Activated T-cell treated with anti-CD3 and anti-CD28 coated beads, Interleukin-2, amount 50 U/mL, for 4 hours (primary cell): ENCODE results near the gene DTNB. TPM values are rescaled to one million over a fixed set of nuclear protein-coding genes. Genes with fewer than 3 reads are reported as not detected.
"Not testable (repeated sequence)": the region's sequence is repeated elsewhere in the genome, so short reads cannot be mapped to it uniquely, and the experiment has no call there.

Experiments used
- ATAC-seq, 2 donors: fragments of 200-7000 bp; cut with Tn5 transposase; one replicate each; pipeline ENCODE4 v1.10.0; 2021
- DNase-seq: peaks from one replicate; pipeline ENCODE4 v3.0.0-alpha.2; 2020
- H3K27me3 Mint-ChIP-seq: one replicate; pipeline ENCODE4 v1.8.0; 2021; ENCODE audit warnings: low read depth, mixed read lengths
- H3K36me3 Mint-ChIP-seq: one replicate; pipeline ENCODE4 v1.8.0; 2022; ENCODE audit warnings: mixed read lengths; ENCODE audit not compliant: insufficient read depth
- H3K4me1 Mint-ChIP-seq: one replicate; pipeline ENCODE4 v1.8.0; 2021; ENCODE audit warnings: low read depth, mixed read lengths
- H3K4me3 Mint-ChIP-seq: one replicate; pipeline ENCODE4 v1.8.0; 2021; ENCODE audit warnings: mild to moderate bottlenecking, moderate library complexity, mixed read lengths
- H3K9me3 Mint-ChIP-seq: one replicate; pipeline ENCODE4 v1.8.0; 2021; ENCODE audit warnings: mixed read lengths
- total RNA-seq, 3 donors: library from RNA; stranded (reverse); gene quantifications; one replicate each; pipeline ENCODE4 v1.2.1, GENCODE V29; 2021

Gene DTNB
- total RNA-seq, 3 donors from 2014 or later, result 9.1 to 12.3 (median 11.2) TPM

GRCh38 chr2:25413409-25413808 lies 260.0 kb downstream of the DTNB start:
- ATAC-seq, result not testable (repeated sequence)

DNA sequence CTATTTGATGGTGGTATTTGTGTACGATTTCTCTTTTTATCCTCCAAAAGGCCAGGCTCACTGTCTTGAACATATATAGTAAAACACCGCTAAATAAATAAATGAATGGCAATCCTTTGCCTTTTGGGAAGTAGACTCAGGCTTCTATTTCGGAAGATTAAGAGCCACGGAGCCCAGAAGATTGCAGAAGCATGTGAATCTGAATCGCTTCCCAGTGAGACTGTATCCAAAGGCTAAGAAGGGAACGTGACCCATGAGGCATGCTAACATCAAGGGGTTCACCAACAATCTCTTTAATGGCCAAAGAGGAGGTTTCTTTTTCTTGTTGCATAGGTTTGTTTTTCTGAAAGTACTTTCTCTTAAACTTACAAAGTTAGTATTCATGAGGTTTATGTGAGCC lies 261.6 kb downstream of the DTNB start:
- Mint-ChIP-seq H3K9me3 (no peaks in the 10 kb centered on the region), H3K4me3 (no peak overlapping the region), H3K27me3 (no peaks in the 10 kb centered on the region), H3K4me1 (peaks cover 3% of the 10 kb centered on the region), H3K36me3 (peaks cover 2% of the 10 kb centered on the region)
- no peak for ATAC-seq
- DNase-seq, result no peak

More at GRCh38 chr2:25413409-25413808, 260.0 kb downstream of the DTNB start:
- not testable (repeated sequence) for H3K4me1 Mint-ChIP-seq, H3K9me3 Mint-ChIP-seq, H3K36me3 Mint-ChIP-seq, H3K4me3 Mint-ChIP-seq, H3K27me3 Mint-ChIP-seq, DNase-seq

GRCh38 chr2:25411281-25411680 lies 262.1 kb downstream of the DTNB start:
- DNase-seq (no peak), ATAC-seq (no peak)
- Mint-ChIP-seq H3K9me3 (no peaks in the 10 kb centered on the region), H3K4me1 (peaks cover 3% of the 10 kb centered on the region), H3K4me3 (no peak overlapping the region), H3K36me3 (peaks cover 2% of the 10 kb centered on the region), H3K27me3 (no peaks in the 10 kb centered on the region)

DNA sequence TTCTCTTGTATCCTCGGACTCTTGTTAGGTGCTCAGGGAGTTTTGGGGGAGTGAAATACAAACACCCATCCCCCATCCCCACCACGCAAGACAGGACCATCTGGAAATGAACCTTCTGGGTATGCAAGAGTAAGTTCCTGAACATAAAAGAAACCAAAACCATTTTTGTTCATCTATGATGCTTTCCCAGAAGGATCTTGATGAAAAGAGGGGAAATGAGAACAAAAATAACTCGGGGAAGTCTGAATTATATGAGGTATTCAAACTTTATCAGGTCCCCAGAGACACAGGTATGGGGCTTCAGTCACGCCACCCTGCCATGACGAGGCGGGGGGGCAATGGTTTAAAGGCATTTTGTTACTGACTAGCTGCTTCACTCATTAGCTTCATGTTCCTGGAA lies 263.0 kb downstream of the DTNB start:
- no peaks in the 10 kb centered on the region for H3K9me3 Mint-ChIP-seq
- no peaks in the 10 kb centered on the region for H3K27me3 Mint-ChIP-seq
- peaks cover 3% of the 10 kb centered on the region for H3K4me1 Mint-ChIP-seq
- H3K4me3 Mint-ChIP-seq, result no peak overlapping the region
- peaks cover 3% of the 10 kb centered on the region for H3K36me3 Mint-ChIP-seq
- no peak for DNase-seq
- no peak for ATAC-seq

GRCh38 chr2:25409468-25409867 lies 263.9 kb downstream of the DTNB start:
- Mint-ChIP-seq H3K9me3 (no peaks in the 10 kb centered on the region), H3K36me3 (peaks cover 3% of the 10 kb centered on the region), H3K27me3 (no peaks in the 10 kb centered on the region), H3K4me1 (peaks cover 3% of the 10 kb centered on the region), H3K4me3 (no peak overlapping the region)
- ATAC-seq, result no peak
- DNase-seq, result no peak

GRCh38 chr2:25409044-25409443 lies 264.3 kb downstream of the DTNB start:
- H3K36me3 Mint-ChIP-seq, result peaks cover 5% of the 10 kb centered on the region
- no peak for ATAC-seq
- DNase-seq, result no peak
- peaks cover 6% of the 10 kb centered on the region for H3K4me1 Mint-ChIP-seq
- H3K27me3 Mint-ChIP-seq, result no peaks in the 10 kb centered on the region
- no peak overlapping the region for H3K4me3 Mint-ChIP-seq
- no peaks in the 10 kb centered on the region for H3K9me3 Mint-ChIP-seq

DNA sequence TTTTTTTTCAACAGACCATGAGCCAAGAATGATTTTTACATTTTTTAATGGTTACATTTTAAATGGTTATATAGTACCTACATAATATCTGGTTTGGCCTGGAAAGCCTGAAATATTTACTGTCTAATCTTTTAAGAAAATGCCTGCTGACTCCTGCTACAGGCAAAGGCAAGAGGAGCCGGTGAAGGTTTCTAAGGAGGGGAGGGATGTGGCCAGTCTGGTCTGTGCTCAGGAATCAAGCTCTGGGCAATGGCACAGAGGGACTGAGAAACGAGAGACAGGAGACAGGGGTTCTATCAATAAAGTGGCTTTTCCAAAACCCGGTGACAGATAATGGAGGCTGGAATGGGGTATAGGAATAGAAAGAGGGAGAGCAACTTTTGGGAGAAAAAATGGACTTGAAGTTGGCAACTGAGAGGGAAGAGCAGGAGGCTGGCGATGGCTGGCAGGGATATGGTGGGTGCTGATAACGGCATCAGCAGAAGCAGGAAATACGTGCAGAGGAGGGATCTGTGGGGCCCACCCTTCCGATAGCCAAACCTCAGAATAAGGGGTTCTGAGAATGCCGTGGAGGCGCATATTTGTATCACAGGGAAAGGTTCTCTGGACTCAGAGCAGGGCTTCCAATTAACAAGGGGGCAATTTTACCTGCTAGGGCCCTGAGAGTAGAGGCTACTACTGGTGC lies 267.6 kb downstream of the DTNB start:
- H3K27me3 Mint-ChIP-seq, result no peaks in the 10 kb centered on the region

GRCh38 chr2:25403120-25403760 lies 270.1 kb downstream of the DTNB start:
- not testable (repeated sequence) for H3K4me3 Mint-ChIP-seq, H3K27me3 Mint-ChIP-seq, H3K9me3 Mint-ChIP-seq, H3K36me3 Mint-ChIP-seq, DNase-seq
- peak; percentile 58 to 72 for ATAC-seq
- H3K4me1 Mint-ChIP-seq, result peaks cover 18% of the 10 kb centered on the region

More for the DNA sequence above, 267.6 kb downstream of the DTNB start:
- Mint-ChIP-seq H3K4me3 (no peak overlapping the region), H3K36me3 (peaks cover 8% of the 10 kb centered on the region), H3K4me1 (peaks cover 21% of the 10 kb centered on the region), H3K9me3 (no peaks in the 10 kb centered on the region)
- ATAC-seq, result no peak
- no peak for DNase-seq

DNA sequence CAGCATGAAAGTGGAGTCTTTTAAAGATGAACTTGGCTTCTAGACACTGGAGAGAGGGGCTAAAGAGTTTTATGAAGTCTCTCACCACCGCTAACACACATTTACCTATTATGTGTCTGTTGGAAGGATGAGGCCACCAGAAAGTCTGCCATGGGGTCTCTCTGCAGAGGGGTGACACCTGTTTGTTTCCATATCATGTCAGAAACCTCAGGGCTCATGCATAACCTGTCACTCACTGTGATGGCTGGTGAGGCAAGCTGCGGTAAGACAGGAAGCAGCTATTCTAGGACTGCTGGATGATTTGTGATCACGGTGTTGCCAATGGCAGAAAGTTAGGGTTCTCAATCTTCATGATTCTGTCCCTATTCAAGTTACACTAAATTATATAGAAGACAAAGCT lies 270.9 kb downstream of the DTNB start:
- Mint-ChIP-seq H3K4me3 (no peak overlapping the region), H3K27me3 (no peaks in the 10 kb centered on the region), H3K9me3 (no peaks in the 10 kb centered on the region), H3K36me3 (peaks cover 8% of the 10 kb centered on the region), H3K4me1 (peaks cover 18% of the 10 kb centered on the region)
- ATAC-seq (peak in 1 of 2 donors; percentile 35), DNase-seq (no peak)

GRCh38 chr2:25401307-25402026 lies 271.9 kb downstream of the DTNB start:
- Mint-ChIP-seq H3K9me3 (no peaks in the 10 kb centered on the region), H3K27me3 (no peaks in the 10 kb centered on the region), H3K4me1 (peaks cover 18% of the 10 kb centered on the region), H3K36me3 (peaks cover 8% of the 10 kb centered on the region), H3K4me3 (no peak overlapping the region)
- DNase-seq, result no peak
- no peak for ATAC-seq

GRCh38 chr2:25400576-25401216 lies 272.7 kb downstream of the DTNB start:
- no peak for ATAC-seq
- no peak overlapping the region for H3K4me3 Mint-ChIP-seq
- no peaks in the 10 kb centered on the region for H3K27me3 Mint-ChIP-seq

GRCh38 chr2:25400169-25400568 lies 273.2 kb downstream of the DTNB start:
- H3K4me3 Mint-ChIP-seq, result no peak overlapping the region
- no peaks in the 10 kb centered on the region for H3K9me3 Mint-ChIP-seq
- DNase-seq (no peak), ATAC-seq (no peak)
- no peaks in the 10 kb centered on the region for H3K27me3 Mint-ChIP-seq
- peaks cover 7% of the 10 kb centered on the region for H3K36me3 Mint-ChIP-seq
- peaks cover 18% of the 10 kb centered on the region for H3K4me1 Mint-ChIP-seq

More at GRCh38 chr2:25400576-25401216, 272.7 kb downstream of the DTNB start:
- DNase-seq, result no peak
- Mint-ChIP-seq H3K36me3 (peaks cover 7% of the 10 kb centered on the region), H3K9me3 (no peaks in the 10 kb centered on the region), H3K4me1 (peaks cover 18% of the 10 kb centered on the region)

GRCh38 chr2:25398534-25398933 lies 274.8 kb downstream of the DTNB start:
- ATAC-seq (no peak), DNase-seq (no peak)
- H3K9me3 Mint-ChIP-seq, result no peaks in the 10 kb centered on the region
- no peak overlapping the region for H3K4me3 Mint-ChIP-seq
- H3K4me1 Mint-ChIP-seq, result peaks cover 10% of the 10 kb centered on the region
- H3K36me3 Mint-ChIP-seq, result peaks cover 6% of the 10 kb centered on the region
- H3K27me3 Mint-ChIP-seq, result no peaks in the 10 kb centered on the region

DNA sequence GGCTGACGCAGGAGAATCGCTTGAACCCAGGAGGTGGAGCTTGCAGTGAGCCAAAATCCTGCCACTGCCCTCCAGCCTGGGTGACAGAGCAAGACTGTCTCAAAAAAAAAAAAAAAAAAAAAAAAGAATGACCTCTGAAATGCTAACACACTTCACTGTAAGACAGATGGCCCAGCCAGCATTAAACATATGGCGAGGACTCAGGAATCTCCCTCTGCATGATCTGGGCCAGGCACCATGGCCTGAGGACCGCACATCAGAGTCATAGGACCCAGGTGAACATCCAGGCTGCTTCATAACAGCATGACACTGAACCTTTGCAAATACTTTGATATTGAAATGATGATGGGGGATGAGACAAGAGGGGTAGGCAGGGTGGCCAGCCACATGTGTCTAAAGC lies 275.6 kb downstream of the DTNB start:
- H3K36me3 Mint-ChIP-seq, result peaks cover 6% of the 10 kb centered on the region

More for the DNA sequence above, 275.6 kb downstream of the DTNB start:
- DNase-seq (no peak), ATAC-seq (no peak)
- Mint-ChIP-seq H3K9me3 (no peaks in the 10 kb centered on the region), H3K4me3 (no peak overlapping the region), H3K27me3 (no peaks in the 10 kb centered on the region), H3K4me1 (peaks cover 4% of the 10 kb centered on the region)
